GM12878 (cell line): ENCODE data around the gene SPEG. TPM values are rescaled to one million over a fixed set of nuclear protein-coding genes. Genes with fewer than 3 reads are reported as not detected.

Source experiments
- ATAC-seq: fragments of 200-7000 bp; cut with Tn5 transposase; 3 replicates; pipeline ENCODE4 v1.9.1; 2020; ENCODE audit warnings: mild to moderate bottlenecking, moderate library complexity
- BruUV-seq: library from RNA; stranded (reverse); fragments of 400-500 nt; replicated peaks from 2 replicates; lab custom pipeline; 2021; lab: Mats Ljungman, UMichigan
- CTCF ChIA-PET: fragments of 300-600 bp; sonication (Branson Sonifier 250); formaldehyde crosslinking; extraction: SDS; loops from one replicate; lab custom pipeline; 2021; ENCODE audit warnings: inconsistent platforms; lab: Yijun Ruan, JAX
- POLR2A ChIA-PET: fragments of 350-600 bp; formaldehyde crosslinking; extraction: SDS; loops from one replicate; lab custom pipeline; 2021; ENCODE audit warnings: inconsistent platforms; lab: Charles Lee
- RAD21 ChIA-PET: fragments of 300-600 bp; sonication (Branson Sonifier 250); formaldehyde crosslinking; loops from one replicate; lab custom pipeline; 2023; ENCODE audit warnings: antibody characterized with exemption; ENCODE audit not compliant: unreplicated experiment; lab: Charles Lee
- SMC1A ChIA-PET: fragments of 300-600 bp; sonication (Branson Sonifier 250); formaldehyde crosslinking; loops from one replicate; lab custom pipeline; 2023; ENCODE audit not compliant: unreplicated experiment, uncharacterized antibody; lab: Charles Lee
- DNase-seq: peaks from one replicate; pipeline ENCODE4 v3.0.0-alpha.2; 2011; ENCODE audit warnings: low read depth, low spot score
- FAIRE-seq: peaks from 3 replicates; lab custom pipeline; 2011; peaks lifted over from hg19 to GRCh38; lab: Jason Lieb, UNC
- H2AFZ ChIP-seq: 2 replicates; pipeline ENCODE4 v1.6.0; 2011; ENCODE audit warnings: low read depth, low read length, control low read depth; ENCODE audit not compliant: control insufficient read depth
- H3K27ac ChIP-seq: 2 replicates; pipeline ENCODE4 v1.5.1; 2011; ENCODE audit warnings: control low read depth; ENCODE audit not compliant: control insufficient read depth, insufficient read depth
- H3K27me3 ChIP-seq, 2 experiments: replicated peaks in 1 of 2; 2 replicates each; pipeline versions ENCODE4 v1.6.0 to v1.6.1; 2011; ENCODE audit warnings: low read length in 1 of 2; ENCODE audit not compliant: control insufficient read depth in 2 of 2, insufficient read depth in 2 of 2
- H3K36me3 ChIP-seq, 2 experiments: 2 replicates each; pipeline ENCODE4 v1.5.1; 2011; ENCODE audit warnings: low read length in 1 of 2; ENCODE audit not compliant: control insufficient read depth in 2 of 2, insufficient read depth in 2 of 2
- H3K4me1 ChIP-seq: 2 replicates; pipeline ENCODE4 v1.6.1; 2011; ENCODE audit warnings: mild to moderate bottlenecking, low read length, moderate library complexity, mixed read lengths; ENCODE audit not compliant: control insufficient read depth, insufficient read depth
- H3K4me2 ChIP-seq: 2 replicates; pipeline ENCODE4 v1.6.0; 2011; ENCODE audit warnings: control low read depth; ENCODE audit not compliant: control insufficient read depth, insufficient read depth
- H3K4me3 ChIP-seq: fragments of 200-600 bp; sonication (generic); 2 replicates; pipeline ENCODE4 v1.5.1; 2016
- H3K79me2 ChIP-seq: 2 replicates; pipeline ENCODE4 v1.6.0; 2011; ENCODE audit warnings: low read length; ENCODE audit not compliant: control insufficient read depth, insufficient read depth
- H3K9ac ChIP-seq: 2 replicates; pipeline ENCODE4 v1.8.0; 2011; ENCODE audit warnings: low read length, control low read depth, mixed read lengths; ENCODE audit not compliant: control insufficient read depth, insufficient read depth
- H3K9me3 ChIP-seq: replicated peaks from 3 replicates; pipeline ENCODE4 v1.5.1; 2011; ENCODE audit warnings: mild to moderate bottlenecking, low read length; ENCODE audit not compliant: control insufficient read depth, insufficient read depth
- H4K20me1 ChIP-seq: 2 replicates; pipeline ENCODE4 v1.6.0; 2011; ENCODE audit not compliant: control insufficient read depth, insufficient read depth
- JUNB ChIP-seq: IDR thresholded peaks from 2 replicates; pipeline ENCODE4 v1.6.1; 2016; ENCODE audit warnings: antibody characterized with exemption, mild to moderate bottlenecking
- MLLT1 ChIP-seq: fragments of 450-650 bp; IDR thresholded peaks from 2 replicates; pipeline ENCODE4 v1.6.1; 2016; ENCODE audit warnings: mild to moderate bottlenecking
- STAT3 ChIP-seq: IDR thresholded peaks from 2 replicates; pipeline ENCODE4 v1.6.1; 2011; ENCODE audit warnings: low read depth, low read length, improper control_type of control experiment
- WGBS: methylation state at CpG from one replicate; pipeline ENCODE4 v1.1.6; 2016; ENCODE audit warnings: low lambda C conversion rate; ENCODE audit not compliant: insufficient replicate concordance, insufficient coverage; ENCODE audit errors: missing lambda C conversion rate; 5-methylcytosine and 5-hydroxymethylcytosine counted together
- in situ Hi-C: fragments of 300-500 bp; cut with MboI; formaldehyde crosslinking; loops from 9 replicates; pipeline ENCODE4 v1.14.3; 2018; ENCODE audit warnings: mixed read lengths
- intact Hi-C: fragments of 100-400 bp; cut with micrococcal nuclease; formaldehyde crosslinking; loops from one replicate; pipeline ENCODE4 v1.14.2; 2022; ENCODE audit not compliant: unreplicated experiment
- polyA plus RNA-seq, 11 experiments: library from polyadenylated mRNA; depleted of rRNA in 4 of 11; unstranded in 6 of 11; stranded (reverse) in 5 of 11; fragments of >200 nt; fragmentation: Nextera tagmentation in 4 of 11; fragmentation: Illumina TruSeq in 1 of 11; extraction: Ambion mirVana in 4 of 11; extraction: Trizol in 1 of 11; gene quantifications; 1 replicate in 1 of 11; 2 replicates in 10 of 11; pipeline versions ENCODE4 v1.2.1 to v1.2.3, GENCODE V29; 2011 to 2016; ENCODE audit warnings: inconsistent platforms in 2 of 11, missing spikeins in 2 of 11, low read depth in 1 of 11
- total RNA-seq, 4 experiments: library from RNA; depleted of rRNA in 3 of 4; stranded (reverse); fragments of >200 nt in 3 of 4; fragmentation: Illumina TruSeq in 1 of 4; extraction: Trizol in 1 of 4; gene quantifications; 2 replicates each; pipeline versions ENCODE4 v1.2.1 to v1.2.3, GENCODE V29; 2013 to 2021

The SPEG gene
- total and polyA plus RNA-seq, 10 of the 15 experiments (the other 5 are each of a cell fraction or from before 2014, with no cell fraction given), result 0.03 to 0.28 TPM; not detected in 8

- Histone ChIP-seq H3K4me1 (no peaks in the 10 kb centered on the region), H3K27me3 (peaks cover 7 to 14% of the 10 kb centered on the region in 2 experiments), H2AFZ (no peak overlapping the region), H3K9ac (no peak overlapping the region), H3K4me2 (no peak overlapping the region), H3K79me2 (no peaks in the 10 kb centered on the region), H3K4me3 (no peak overlapping the region), H3K9me3 (no peaks in the 10 kb centered on the region), H4K20me1 (no peaks in the 10 kb centered on the region), H3K36me3 (no peaks in the 10 kb centered on the region), H3K27ac (no peak overlapping the region)
- no peak for DNase-seq
- ChIA-PET RAD21 (no interaction called here), SMC1A (interaction anchor here (0.6 to 1.6 kb wide), 3 partner anchors 15 to 37 kb away, joined by 3 to 4 read pairs (median 3); no protein-coding TSS in a partner anchor), CTCF (interaction anchor here (1.6 kb wide), 1 partner anchor 37 kb away, joined by 4 read pairs; no protein-coding TSS in a partner anchor), POLR2A (no interaction called here)
- no peak for TF ChIP-seq STAT3
- TF ChIP-seq JUNB, result no peak
- TF ChIP-seq MLLT1, result no peak
- no peak for FAIRE-seq
- WGBS, result 32% methylated on average over 6 of the region's 6 CpGs
- in situ Hi-C loops (no loop called here), intact Hi-C loops (no loop called here)
- ATAC-seq, result no peak
- BruUV-seq, result no TSS peak
Measured at GRCh38 chr2:219440388-219441256, 6.0 kb downstream of the SPEG start.
